ENCODE data around the gene GIPC1.
"Not testable (repeated sequence)": the region's sequence is repeated elsewhere in the genome, so short reads cannot be mapped to it uniquely, and the experiment has no call there.

GIPC1 gene

DNA sequence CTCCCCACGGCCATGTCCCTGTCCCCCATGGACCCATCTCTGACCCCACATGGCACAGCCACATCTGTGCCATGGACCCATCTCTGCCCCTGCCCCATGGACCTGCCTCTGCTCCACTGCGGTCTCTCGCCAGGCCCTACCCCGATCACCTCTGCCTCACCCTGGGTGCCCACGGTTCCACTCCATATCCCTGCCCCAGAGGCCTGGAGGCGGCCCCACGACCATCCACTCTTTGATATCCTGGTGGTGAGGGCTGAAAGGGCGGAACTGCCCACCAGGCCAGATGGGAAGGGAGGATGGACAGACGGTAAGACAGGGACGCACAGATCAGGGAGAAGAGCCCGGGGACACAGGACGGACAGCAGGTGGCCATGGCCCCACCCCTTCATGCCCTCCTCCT, 21.1 kb downstream of the GIPC1 start:
- peak in 1 of 10 donors; percentile 61 for DNase-seq
- intact Hi-C loops (cut with DNase I): loop anchor here (5.0 kb wide), 2 partner anchors 43 to 338 kb away; partner anchors contain the start of genes ASF1B and PKN1

DNA sequence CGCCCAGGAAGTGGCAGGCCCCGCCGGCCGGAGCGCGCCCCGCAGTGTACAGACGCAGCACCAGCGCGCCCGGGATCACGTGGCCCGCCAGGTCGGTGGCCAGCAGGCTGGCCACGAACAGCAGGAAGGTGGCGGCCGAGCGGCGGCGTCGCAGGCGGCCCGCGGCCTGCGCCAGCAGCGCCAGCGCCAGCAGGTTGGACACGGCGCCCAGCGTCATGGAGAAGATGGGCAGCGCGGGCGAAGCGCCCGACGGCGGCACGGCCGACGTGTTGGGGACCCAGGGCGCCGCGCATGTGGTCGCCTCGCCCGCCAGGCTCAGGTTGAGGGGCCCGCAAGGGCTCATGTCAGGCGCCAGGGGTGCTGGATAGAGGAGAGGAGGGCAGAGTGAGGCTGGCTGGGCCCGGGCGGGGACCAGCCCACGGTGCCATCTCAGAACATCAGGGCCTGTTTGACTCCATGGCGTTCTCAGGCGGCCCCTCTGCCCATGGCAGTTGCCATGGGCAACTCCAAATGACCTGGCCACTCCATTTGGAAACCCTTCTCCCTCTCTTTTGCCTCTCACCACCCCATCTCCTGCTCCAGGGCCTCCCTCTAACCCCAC, 21.8 kb downstream of the GIPC1 start:
- intact Hi-C loops (cut with DNase I): loop anchor here (5.0 kb wide), 2 partner anchors 42 to 337 kb away; partner anchors contain the start of genes ASF1B and PKN1
- peak in 2 of 10 donors; percentile 56 to 64 for DNase-seq

DNA sequence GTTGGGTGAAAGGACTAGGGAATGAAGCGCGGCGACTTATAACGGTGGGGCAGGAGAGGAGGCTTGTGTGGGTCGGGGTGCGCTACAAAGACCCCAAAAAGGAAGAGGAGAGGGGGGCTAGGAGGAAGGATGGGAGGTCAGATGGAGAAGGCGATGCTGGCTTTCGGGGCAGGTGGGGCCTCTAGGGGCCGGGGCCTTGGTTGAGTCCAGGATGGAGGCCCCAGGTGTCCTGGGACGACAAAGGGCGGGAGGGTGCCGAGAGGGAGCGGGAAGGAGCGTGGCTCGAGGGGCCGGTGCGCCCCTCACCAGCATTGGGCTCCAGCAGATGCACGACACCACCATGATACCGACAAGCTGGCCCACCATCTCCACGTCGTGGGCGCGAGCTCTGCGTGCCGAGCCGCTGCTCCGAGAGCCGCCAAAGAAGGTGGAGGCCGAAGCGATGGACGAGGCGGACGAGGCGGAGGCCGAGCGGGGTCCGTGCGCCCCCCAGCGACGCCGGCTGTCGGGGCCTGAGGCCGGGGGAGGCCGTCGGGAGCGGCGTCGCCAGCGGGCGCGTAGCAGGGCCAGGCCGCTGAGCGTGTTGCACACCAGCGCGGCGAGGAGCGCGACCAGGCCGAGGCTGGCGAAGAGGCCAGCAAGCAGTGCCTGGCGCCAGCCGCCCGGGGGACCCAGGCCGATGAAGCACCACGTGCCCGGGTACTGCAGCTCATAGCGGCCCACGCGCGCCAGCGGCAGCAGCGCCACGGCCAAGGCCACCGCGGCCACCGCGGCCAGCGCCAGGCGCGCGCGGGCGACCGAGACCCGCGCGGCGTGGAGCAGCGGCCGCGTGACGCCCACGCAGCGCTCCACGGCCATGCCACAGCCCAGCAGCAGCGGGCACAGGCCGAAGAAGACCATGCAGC, 22.6 kb downstream of the GIPC1 start:
- intact Hi-C loops (cut with DNase I): loop anchor here (5.0 kb wide), 2 partner anchors 41 to 336 kb away; partner anchors contain the start of genes ASF1B and PKN1

DNA sequence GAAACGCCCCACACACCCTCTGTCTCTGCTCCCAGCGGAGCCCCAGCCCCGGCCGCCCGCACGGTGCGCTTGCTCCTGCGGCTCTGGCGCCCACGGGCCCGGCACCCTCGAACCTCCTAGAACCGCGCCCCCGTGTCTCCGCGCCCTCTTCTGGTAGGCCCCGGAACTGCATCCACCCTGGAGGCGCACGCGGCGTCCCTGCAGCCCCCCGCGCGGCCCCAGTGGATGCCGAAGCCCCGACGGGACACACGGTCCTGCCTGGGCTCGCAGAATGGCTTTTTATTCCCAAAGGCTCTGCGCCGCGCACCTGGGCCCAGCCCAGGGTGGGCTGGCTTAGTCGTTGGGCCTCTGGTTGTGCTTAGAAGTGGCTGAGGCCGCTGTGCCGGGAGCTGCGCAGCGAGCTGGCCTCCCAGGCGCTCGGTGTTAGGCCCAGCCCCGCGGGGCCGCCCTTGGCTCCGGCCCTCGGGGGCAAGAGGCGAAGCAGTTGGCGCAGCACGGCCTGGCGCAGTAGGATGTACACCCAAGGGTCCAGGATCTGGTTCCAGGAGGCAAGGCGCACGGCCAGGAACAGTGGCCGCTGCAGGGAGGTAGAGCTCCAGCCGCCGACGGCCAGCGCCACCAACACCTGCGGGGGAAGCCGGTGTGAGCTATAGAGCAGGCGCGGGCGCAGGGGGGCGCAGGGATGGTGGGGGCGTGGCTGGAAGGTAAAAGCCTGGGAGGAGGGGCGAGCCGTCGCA, 23.6 kb downstream of the GIPC1 start:
- DNase-seq: peak in 9 of 10 donors; percentile 31 to 94 (median 74)
- intact Hi-C loops (cut with DNase I): loop anchor here (5.0 kb wide), 2 partner anchors 40 to 335 kb away; partner anchors contain the start of genes ASF1B and PKN1

More for the DNA sequence above, 22.6 kb downstream of the GIPC1 start:
- DNase-seq: peak in 2 of 10 donors; percentile 47 to 70

DNA sequence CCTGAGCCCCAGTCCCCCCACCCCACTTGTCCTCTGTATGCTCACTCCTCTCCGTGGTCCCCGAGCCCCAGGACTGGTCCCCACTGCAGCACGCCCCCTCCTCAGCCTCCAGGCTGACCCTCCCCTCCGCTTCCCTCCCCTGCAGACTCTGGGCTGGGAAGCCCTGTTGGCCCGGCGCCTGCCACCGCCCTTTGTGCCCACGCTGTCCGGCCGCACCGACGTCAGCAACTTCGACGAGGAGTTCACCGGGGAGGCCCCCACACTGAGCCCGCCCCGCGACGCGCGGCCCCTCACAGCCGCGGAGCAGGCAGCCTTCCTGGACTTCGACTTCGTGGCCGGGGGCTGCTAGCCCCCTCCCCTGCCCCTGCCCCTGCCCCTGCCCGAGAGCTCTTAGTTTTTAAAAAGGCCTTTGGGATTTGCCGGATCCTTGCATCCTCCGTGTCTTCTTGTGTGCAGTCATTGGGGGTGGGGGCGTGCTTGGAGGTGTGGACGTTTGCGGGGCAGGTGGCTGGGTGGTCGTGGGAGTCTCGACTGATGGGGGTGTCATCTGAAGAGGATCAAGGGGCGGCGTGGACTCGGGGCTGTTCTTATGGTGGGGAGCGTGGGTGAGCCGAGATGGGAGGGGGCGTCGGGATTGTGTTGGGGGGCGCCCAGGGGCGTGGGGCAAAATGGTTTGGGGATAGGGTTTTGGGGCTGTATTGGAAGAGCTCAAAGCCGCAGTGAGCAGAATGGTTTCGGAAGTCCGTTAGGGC, 24.3 kb downstream of the GIPC1 start:
- intact Hi-C loops (cut with DNase I): loop anchor here (5.0 kb wide), 2 partner anchors 39 to 334 kb away; partner anchors contain the start of genes ASF1B and PKN1
- DNase-seq: peak in 1 of 10 donors; percentile 64

DNA sequence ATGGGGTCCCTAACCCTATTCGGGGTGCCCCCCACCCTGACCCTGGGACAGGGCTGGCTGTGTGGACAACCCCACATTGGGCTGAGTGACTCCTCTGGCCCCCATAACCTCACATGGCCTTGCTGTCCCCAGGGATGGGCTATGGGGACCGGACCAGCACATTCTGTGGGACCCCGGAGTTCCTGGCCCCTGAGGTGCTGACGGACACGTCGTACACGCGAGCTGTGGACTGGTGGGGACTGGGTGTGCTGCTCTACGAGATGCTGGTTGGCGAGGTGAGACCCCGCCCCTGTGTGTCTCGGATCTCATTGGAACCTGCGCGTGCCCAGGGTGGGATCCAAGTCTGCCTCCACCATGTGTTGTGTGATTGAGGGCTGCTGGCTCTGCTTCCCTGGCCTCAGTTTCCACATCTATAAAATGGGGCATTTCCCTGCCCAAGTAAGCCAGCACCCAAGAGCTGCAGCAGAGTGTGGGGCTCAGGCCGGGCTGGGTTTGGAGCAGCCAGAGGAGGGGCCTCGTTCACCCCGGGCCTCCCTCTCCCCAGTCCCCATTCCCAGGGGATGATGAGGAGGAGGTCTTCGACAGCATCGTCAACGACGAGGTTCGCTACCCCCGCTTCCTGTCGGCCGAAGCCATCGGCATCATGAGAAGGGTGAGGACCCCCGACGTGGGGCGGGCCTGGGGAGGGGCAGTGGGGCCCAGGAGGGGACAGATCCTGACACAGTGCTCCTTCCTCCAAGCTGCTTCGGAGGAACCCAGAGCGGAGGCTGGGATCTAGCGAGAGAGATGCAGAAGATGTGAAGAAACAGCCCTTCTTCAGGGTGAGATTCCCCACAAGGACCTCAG, 25.7 kb downstream of the GIPC1 start:
- intact Hi-C loops (cut with DNase I): loop anchor here (5.0 kb wide), 2 partner anchors 38 to 333 kb away; partner anchors contain the start of genes ASF1B and PKN1

DNA sequence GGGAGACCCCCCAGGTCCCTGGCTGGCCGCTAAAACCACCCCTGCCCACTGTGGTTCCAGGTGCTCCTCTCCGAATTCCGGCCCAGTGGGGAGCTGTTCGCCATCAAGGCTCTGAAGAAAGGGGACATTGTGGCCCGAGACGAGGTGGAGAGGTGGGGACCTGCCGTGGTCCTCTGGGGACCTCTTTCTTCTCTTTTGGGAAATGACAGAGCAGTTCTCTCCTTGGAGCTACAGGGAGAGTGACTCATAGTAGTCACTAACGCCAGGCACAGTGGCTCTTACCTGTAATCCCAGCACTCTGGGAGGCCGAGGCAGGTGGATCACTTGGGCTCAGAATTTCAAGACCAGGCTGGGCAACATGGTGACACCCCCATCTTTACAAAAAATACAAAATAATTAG, 28.1 kb downstream of the GIPC1 start:
- peak in 1 of 10 donors; percentile 61 for DNase-seq
- intact Hi-C loops (cut with DNase I): no loop called here

More for the DNA sequence above, 25.7 kb downstream of the GIPC1 start:
- DNase-seq: peak in 1 of 10 donors; percentile 52

DNA sequence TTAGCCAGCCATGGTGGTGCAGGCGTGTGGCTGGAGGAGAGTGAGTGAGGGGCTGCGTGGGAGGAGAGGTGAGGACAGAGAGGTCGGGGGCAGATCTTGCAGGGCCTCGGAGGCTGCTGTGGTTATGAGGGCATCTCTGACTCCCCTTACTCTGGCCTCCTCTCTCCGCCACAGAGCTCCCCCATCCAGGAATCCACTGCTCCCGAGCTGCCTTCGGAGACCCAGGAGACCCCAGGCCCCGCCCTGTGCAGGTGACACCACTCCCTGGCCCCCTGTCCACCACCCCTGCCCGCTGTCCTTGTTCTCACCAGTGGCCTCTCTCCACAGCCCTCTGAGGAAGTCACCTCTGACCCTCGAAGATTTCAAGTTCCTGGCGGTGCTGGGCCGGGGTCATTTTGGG, 28.5 kb downstream of the GIPC1 start:
- no peak for DNase-seq

DNA sequence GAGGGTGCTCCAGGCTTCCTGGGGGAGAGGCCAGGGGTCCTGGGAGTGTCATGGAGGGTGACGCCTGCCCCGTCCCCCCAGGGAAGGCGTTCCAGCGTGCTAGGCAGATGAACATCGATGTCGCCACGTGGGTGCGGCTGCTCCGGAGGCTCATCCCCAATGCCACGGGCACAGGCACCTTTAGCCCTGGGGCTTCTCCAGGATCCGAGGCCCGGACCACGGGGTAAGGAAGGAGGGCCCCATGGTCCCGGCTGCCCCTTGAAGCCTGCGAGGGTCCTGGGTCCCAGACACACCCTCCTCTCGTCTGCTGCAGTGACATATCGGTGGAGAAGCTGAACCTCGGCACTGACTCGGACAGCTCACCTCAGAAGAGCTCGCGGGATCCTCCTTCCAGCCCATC, 32.2 kb downstream of the GIPC1 start:
- intact Hi-C loops (cut with DNase I): no loop called here
- DNase-seq: peak in 1 of 10 donors; percentile 39

More for the DNA sequence above, 28.5 kb downstream of the GIPC1 start:
- intact Hi-C loops (cut with DNase I): no loop called here

DNA sequence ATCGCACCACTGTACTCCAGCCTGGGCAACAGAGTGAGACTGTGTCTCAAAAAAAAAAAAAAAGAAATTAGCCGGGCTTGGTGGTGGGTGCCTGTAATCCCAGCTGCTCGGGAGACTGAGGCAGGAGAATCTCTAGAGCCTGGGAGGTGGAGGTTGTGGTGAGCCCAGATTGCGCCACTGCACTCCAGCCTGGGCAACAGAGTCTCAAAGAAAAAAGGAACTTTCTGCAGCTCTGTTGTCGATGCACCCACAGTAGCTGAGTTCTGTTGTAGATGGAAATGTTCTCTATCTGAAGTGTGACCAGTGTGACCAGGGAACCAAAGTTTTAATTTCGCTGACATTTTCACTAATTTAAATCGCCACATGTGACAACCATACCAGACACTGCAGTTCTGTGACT, 33.5 kb downstream of the GIPC1 start:
- intact Hi-C loops (cut with DNase I); DNase-seq: not testable (repeated sequence)

DNA sequence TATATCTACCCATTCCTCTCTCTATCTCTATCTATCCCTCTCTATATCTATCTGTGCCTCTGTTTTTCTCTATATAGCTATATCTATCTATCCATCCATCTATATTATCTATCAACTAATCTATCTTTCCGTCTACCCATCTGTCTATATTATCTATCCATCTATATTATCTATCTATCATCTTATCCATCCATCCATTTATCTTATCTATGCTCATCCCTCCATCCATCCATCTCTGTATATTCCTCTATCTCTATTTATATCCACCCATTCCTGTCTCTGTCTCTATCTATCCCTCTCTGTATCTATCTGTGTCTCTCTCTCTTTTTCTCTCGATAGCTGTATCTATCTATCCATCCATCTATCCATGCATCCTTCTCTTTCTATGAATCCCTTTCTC, 35.0 kb downstream of the GIPC1 start:
- no peak for DNase-seq

DNA sequence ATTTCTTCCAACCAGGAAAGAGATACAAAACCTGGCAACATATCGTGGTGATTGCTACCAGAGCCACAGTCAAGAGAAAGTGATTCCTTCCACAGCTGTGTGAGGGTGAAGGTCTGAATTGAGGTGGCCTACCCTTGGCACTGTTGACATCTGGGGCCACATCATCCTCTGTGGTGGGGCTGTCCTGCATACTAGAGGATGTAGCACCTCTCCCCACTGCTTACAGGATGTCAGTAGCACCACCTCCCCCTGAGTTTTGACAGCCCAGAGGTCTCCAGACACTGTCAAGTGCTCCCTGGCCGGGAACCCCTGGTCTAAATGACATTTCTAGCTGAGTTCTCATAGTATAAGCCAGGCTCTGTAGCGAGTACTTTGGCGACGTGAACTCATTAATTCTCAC, 36.2 kb downstream of the GIPC1 start:
- intact Hi-C loops (cut with DNase I): no loop called here
- DNase-seq: no peak

More for the DNA sequence above, 35.0 kb downstream of the GIPC1 start:
- intact Hi-C loops (cut with DNase I): no loop called here

DNA sequence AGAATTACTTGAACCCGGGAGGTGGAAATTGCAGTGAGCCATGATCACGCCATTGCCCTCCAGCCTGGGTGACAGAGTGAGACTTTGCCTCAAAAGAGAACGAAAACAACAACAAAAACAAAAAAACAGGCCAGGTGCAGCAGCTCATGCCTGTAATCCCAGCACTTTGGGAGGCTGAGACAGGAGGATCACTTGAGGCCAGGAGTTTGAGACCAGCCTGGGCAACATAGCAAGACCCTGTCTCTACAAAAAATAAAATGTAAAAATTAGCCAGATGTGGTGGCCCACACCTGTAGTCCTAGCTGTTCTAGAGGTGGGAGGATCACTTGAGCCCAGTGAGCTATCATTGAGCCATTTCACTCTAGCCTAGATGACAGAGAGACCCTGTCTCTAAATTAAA, 43.6 kb downstream of the GIPC1 start:
- intact Hi-C loops (cut with DNase I); DNase-seq: not testable (repeated sequence)

DNA sequence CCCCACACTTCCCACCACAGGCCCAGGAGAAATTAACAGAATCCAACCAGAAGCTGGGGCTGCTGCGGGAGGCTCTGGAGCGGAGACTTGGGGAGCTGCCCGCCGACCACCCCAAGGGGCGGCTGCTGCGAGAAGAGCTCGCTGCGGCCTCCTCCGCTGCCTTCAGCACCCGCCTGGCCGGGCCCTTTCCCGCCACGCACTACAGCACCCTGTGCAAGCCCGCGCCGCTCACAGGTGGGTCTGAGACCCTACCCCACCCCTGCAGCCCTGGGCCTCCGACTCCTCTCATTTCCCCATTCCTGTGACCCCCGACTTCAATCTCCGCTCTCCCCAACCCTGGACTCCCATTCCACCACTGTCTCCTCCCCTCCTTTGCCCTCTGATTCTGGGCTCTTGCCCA, 45.1 kb downstream of the GIPC1 start:
- no peak for DNase-seq
- intact Hi-C loops (cut with DNase I): no loop called here

DNA sequence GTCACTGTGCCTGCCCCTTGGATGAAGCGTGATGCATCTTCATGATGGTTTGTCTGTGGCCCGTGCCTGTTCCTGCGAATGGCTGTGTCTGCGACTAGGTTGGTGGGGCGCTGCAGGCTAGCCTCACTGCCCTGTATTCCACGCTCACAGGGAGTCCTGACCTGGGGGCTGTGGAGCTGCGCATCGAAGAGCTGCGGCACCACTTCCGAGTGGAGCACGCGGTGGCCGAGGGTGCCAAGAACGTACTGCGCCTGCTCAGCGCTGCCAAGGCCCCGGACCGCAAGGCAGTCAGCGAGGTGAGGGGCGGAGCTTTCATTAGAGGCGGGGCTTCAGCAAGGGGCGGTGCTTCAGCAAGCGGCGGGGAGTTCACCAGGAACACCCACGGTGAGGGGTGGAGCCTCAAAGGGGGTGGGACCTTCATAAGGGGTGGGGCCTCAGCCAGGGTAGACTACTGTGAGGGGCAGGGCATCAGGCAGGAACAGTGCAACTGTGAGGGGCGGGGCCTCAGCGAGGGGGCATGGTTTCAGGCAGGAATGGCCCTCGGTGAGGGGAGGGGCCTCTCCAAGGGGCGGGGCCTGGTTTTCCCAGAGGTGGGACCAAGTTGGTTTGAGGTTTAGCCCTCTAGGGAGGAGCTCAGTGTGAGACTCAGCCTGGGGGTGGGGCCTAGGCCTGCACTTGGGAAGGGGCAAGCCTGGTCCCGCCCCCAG, 45.6 kb downstream of the GIPC1 start:
- no peak for DNase-seq
- intact Hi-C loops (cut with DNase I): no loop called here

DNA sequence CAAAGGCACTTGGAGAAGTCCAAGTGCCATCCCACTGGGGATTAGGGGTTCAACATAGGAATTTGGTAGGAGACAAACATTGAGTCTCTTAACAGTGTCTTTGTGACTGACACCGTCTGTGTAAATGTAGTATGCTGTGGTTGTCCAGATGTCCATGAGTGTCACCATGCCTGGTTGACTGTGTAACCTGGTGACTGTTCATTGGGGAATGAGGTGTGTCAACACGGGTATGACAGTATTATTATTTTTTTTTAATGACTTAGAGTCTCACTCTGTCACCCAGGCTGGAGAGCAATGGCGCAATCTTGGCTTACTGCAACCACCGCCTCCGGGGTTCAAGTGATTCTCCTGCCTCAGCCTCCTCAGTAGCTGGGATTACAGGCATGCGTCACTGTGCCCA, 46.6 kb downstream of the GIPC1 start:
- no peak for DNase-seq
- intact Hi-C loops (cut with DNase I): no loop called here

DNA sequence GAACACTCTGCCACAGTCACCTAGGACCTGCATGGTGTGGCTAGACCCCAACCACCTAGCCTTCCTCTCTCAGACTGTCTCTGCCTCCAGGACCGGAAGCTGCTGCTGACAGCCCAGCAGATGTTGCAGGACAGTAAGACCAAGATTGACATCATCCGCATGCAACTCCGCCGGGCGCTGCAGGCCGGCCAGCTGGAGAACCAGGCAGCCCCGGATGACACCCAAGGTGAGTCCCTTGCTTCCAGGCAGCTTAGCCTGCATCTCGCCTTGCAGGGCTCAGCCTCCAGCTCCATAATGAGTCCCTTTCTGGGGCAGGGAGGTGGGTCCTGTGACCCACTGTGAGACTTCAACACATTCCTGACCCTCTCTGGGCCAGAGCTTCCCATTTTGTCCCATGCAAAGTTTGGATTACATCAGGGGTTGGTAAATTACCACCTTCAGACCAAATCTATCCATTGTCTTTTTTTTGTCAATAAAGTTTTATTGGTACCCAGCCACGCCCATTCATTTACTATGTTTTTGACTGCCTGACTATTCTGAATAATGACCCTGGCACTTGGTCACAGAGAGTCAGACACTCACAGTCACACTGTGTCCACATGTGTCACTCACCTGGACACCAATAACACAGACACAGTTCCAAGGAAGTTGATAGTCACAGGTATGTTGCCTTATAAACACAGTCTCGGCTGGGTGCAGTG, 49.4 kb downstream of the GIPC1 start:
- DNase-seq: peak in 1 of 10 donors; percentile 54
- intact Hi-C loops (cut with DNase I): no loop called here

Data from posterior cingulate gyrus (tissue), 11 donors.